ENCODE data around the gene MPPED1. TPM values are rescaled to one million over a fixed set of nuclear protein-coding genes. Genes with fewer than 3 reads are reported as not detected.

MPPED1 gene
- total RNA-seq, 4 donors from 2014 or later = 0.29 to 6.8 (median 0.80) TPM; not detected in 1

DNA sequence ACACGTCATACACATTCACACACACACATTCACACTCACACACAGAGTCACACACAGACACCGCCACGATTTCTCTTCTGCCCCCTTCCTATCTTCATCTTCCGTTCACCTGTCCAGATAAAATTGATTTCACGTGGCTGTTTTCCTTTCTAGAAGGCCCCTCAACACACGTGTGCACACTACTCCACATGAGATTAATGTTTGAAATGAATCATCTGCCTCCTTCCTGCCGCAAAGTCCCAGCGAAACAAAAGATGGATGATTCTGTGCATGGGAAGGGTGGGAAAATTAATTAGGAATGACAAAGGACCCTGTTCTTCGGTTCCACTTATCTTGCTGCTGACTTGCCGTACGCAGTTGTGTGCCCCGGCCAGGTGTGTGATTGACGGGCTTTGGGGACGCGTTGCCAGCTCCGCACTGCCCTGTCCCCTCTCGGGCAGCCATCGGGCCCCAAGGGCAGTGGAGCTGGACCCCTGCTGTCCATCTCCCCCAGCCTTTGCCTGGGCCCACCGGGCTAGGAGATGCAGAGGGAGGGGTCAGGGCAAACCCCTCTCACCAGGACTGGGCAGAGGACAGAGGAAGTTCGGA lies 73.8 kb downstream of the MPPED1 start:
- H3K4me3 ChIP-seq (ENCODE audit: low read depth, poor library complexity, severe bottlenecking) = no peak overlapping the region
- WGBS, 2 donors = 81 to 83% methylated on average over 20 of the region's 20 CpGs
- intact Hi-C loops (cut with DNase I; ENCODE audit: low total_unique reads) = no loop called here
- no peak for DNase-seq (ENCODE audit: low spot score in 2 of 2)
- no peak for TF ChIP-seq POLR2A (IDR thresholded peaks at IDR 0.05)
- TF ChIP-seq, protein P1, sequence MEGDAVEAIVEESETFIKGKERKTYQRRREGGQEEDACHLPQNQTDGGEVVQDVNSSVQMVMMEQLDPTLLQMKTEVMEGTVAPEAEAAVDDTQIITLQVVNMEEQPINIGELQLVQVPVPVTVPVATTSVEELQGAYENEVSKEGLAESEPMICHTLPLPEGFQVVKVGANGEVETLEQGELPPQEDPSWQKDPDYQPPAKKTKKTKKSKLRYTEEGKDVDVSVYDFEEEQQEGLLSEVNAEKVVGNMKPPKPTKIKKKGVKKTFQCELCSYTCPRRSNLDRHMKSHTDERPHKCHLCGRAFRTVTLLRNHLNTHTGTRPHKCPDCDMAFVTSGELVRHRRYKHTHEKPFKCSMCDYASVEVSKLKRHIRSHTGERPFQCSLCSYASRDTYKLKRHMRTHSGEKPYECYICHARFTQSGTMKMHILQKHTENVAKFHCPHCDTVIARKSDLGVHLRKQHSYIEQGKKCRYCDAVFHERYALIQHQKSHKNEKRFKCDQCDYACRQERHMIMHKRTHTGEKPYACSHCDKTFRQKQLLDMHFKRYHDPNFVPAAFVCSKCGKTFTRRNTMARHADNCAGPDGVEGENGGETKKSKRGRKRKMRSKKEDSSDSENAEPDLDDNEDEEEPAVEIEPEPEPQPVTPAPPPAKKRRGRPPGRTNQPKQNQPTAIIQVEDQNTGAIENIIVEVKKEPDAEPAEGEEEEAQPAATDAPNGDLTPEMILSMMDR (IDR thresholded peaks at IDR 0.05) = no peak

DNA sequence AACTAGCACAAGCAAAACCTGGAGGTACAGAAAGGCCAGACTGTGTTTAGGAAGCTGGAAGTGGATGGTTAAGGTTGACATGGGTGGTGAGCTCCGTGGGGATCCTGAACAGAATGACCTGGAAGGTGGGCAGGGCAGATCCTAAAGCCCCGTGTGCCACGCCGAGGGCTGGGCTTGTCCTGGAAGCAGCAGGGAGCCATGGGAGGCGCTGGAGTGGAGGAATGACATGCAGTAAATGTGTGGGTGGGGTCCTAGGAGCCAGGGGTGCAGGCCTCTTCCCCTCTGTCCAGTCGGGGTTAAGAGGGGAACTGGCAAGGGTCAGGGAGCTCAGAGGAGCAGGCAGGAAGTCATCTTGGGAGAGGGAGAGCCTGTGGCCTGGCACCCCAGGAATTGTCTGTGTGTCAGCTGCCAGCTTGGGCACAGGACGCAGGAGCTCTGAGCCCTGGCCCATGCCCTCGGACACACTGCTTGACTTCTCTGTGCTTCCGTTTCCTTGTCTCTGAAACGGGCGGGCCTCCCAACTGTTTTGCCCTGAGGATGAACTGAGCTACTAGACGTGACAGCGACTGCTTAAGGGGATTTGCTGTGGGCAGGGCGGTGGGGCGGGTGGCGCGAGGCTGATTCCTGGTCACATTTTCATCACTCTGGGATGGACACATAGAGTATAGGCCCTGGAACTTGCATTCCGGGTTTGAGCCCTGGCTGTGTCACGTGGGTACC lies 75.7 kb downstream of the MPPED1 start:
- intact Hi-C loops (cut with DNase I; ENCODE audit: low total_unique reads) = no loop called here
- WGBS, 2 donors = 69 to 71% methylated on average over 16 to 19 of the region's 19 CpGs
- DNase-seq (ENCODE audit: low spot score in 2 of 2) = no peak
- no peak overlapping the region for H3K4me3 ChIP-seq (ENCODE audit: low read depth, poor library complexity, severe bottlenecking)
- TF ChIP-seq, protein P1 (IDR thresholded peaks at IDR 0.05) = no peak
- no peak for TF ChIP-seq POLR2A (IDR thresholded peaks at IDR 0.05)

- TF ChIP-seq, protein P1 (IDR thresholded peaks at IDR 0.05) = no peak
- no peak for TF ChIP-seq POLR2A (IDR thresholded peaks at IDR 0.05)
- DNase-seq (ENCODE audit: low spot score in 2 of 2) = no peak
- 68 to 79% methylated on average over 20 to 26 of the region's 26 CpGs for WGBS, 2 donors
- no peak overlapping the region for H3K4me3 ChIP-seq (ENCODE audit: low read depth, poor library complexity, severe bottlenecking)
- intact Hi-C loops (cut with DNase I; ENCODE audit: low total_unique reads) = no loop called here
Measured at GRCh38 chr22:43488031-43488866, 76.4 kb downstream of the MPPED1 start.

- WGBS, 2 donors = 76 to 84% methylated on average over 9 to 10 of the region's 10 CpGs
- TF ChIP-seq POLR2A (IDR thresholded peaks at IDR 0.05) = no peak
- TF ChIP-seq, protein P1 (IDR thresholded peaks at IDR 0.05) = no peak
- no peak for DNase-seq (ENCODE audit: low spot score in 2 of 2)
- intact Hi-C loops (cut with DNase I; ENCODE audit: low total_unique reads) = no loop called here
- no peak overlapping the region for H3K4me3 ChIP-seq (ENCODE audit: low read depth, poor library complexity, severe bottlenecking)
Measured at GRCh38 chr22:43488937-43489336, 77.1 kb downstream of the MPPED1 start.

DNA sequence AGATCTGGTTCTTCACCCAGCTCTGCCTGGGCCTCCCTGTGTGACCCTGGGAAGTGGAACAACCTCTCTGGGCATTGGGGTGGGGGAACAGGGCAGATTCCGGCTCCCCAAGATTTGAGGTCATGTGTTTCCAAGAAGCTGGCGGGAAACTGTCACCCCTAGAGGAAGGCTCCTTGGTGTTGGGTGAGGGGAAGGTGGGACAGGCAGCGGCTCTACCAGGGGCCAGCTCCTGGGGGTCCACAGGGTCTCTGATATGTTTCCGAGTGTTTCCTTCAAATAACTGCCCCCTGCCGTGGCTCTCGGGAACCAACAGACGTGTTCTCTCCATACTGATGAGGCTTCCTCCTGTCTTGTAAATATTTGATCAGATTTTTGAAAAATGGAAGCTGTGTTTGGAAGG lies 78.5 kb downstream of the MPPED1 start:
- no peak overlapping the region for H3K4me3 ChIP-seq (ENCODE audit: low read depth, poor library complexity, severe bottlenecking)
- TF ChIP-seq POLR2A (IDR thresholded peaks at IDR 0.05) = no peak
- TF ChIP-seq, protein P1 (IDR thresholded peaks at IDR 0.05) = no peak
- DNase-seq (ENCODE audit: low spot score in 2 of 2) = no peak
- WGBS, 2 donors = 87 to 93% methylated on average over 7 of the region's 7 CpGs
- intact Hi-C loops (cut with DNase I; ENCODE audit: low total_unique reads) = no loop called here
